NT2/D1 (cell line): ENCODE results near the gene RELN.

Experiments used
- DNase-seq: peaks from one replicate; pipeline ENCODE4 v3.0.0-alpha.2; 2011; ENCODE audit warnings: low read depth, low spot score
- H3K27me3 ChIP-seq: 2 replicates; pipeline ENCODE4 v1.6.0; 2011; ENCODE audit warnings: mild to moderate bottlenecking; ENCODE audit not compliant: insufficient read length, insufficient read depth
- H3K36me3 ChIP-seq: 2 replicates; pipeline ENCODE4 v1.6.1; 2011; ENCODE audit warnings: mild to moderate bottlenecking, low read length, mixed read lengths; ENCODE audit not compliant: insufficient read depth, insufficient read length
- H3K4me1 ChIP-seq: 2 replicates; pipeline ENCODE4 v1.5.1; 2011; ENCODE audit not compliant: insufficient read depth, insufficient read length
- H3K4me3 ChIP-seq: 2 replicates; pipeline ENCODE4 v1.5.1; 2011; ENCODE audit warnings: low read depth; ENCODE audit not compliant: insufficient read length
- H3K9ac ChIP-seq: 2 replicates; pipeline ENCODE4 v1.6.0; 2011; ENCODE audit warnings: low read depth; ENCODE audit not compliant: insufficient read length
- H3K9me3 ChIP-seq: 2 replicates; pipeline ENCODE4 v1.5.1; 2011; ENCODE audit warnings: mild to moderate bottlenecking, low read length; ENCODE audit not compliant: insufficient read depth
- SUZ12 ChIP-seq: IDR thresholded peaks from 2 replicates; pipeline ENCODE4 v1.6.1; 2011; ENCODE audit not compliant: insufficient read length, insufficient read depth; ENCODE audit errors: extremely low read depth
- YY1 ChIP-seq: IDR thresholded peaks from 2 replicates; pipeline ENCODE4 v1.6.1; 2011; ENCODE audit not compliant: insufficient read length, insufficient read depth
- ZNF274 ChIP-seq: IDR thresholded peaks from 2 replicates; pipeline ENCODE4 v1.6.1; 2011; ENCODE audit warnings: mild to moderate bottlenecking, low read depth, low read length

RELN gene

DNA sequence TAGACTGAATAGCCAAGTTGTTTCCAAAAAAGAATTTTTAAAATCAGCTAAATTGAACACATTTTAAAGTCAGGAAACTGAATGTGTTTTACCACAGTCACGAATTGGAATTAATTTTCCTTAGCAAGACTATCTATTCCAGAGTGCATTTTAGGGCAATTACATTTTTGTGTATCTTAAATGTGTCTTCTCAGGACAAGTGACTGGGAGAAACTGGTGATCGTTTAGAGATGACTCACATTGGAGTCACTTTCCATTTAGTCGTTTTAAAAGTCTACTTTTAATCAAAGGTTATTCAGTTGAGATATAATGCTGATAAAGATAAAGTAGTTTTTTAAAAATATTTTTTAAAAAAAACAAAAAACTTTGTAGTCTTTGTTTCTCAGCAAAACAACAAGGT, 351.7 kb downstream of the RELN start:
- Histone ChIP-seq H3K9me3 (no peaks in the 10 kb centered on the region), H3K27me3 (no peaks in the 10 kb centered on the region), H3K4me1 (no peaks in the 10 kb centered on the region), H3K9ac (no peak overlapping the region), H3K4me3 (no peak overlapping the region), H3K36me3 (no peaks in the 10 kb centered on the region)
- no peak for DNase-seq
- TF ChIP-seq SUZ12: no peak
- no peak for TF ChIP-seq ZNF274
- TF ChIP-seq YY1: no peak

DNA sequence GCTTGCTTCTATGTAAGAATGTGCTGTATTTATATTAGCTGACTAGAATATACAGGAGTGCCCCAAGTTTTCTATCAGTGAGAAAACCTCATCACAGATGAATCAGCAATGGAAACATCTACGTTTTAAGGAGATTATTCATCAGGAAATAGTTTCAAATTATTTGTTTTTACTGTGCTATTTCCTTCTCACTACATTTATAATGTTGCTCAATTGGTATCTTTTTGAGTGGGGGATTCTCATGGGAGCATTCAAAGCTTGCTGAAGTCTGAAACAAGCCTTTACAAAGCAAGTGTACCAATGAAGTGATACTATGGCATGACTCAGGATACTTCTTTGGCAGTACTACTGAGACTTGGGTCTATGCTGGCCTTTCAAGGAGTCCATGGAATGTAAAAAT, 352.4 kb downstream of the RELN start:
- no peak overlapping the region for H3K9ac ChIP-seq
- TF ChIP-seq ZNF274 (no peak), SUZ12 (no peak), YY1 (no peak)

DNA sequence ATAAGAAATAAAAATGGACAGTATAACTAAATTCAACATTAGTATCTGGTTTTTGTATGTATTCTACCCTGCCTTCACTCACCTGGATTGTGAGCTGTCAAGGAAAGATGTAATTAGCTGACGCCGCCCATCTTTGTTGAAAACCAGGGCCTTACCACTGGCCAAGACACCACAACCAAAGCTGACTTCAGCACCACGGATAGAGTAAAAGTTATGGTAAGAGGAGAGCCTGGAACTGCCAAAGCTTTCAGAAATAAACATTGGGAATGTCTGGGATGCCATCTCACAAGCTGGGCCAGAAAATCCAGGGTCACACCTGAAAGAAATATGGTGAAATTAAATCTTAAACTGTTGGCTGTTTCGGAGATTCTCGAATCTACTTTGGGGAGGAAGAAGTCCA, 353.3 kb downstream of the RELN start:
- H3K36me3 ChIP-seq: no peaks in the 10 kb centered on the region
- no peak overlapping the region for H3K9ac ChIP-seq
- no peaks in the 10 kb centered on the region for H3K9me3 ChIP-seq
- H3K4me3 ChIP-seq: no peak overlapping the region
- no peaks in the 10 kb centered on the region for H3K4me1 ChIP-seq
- TF ChIP-seq SUZ12 (no peak), ZNF274 (no peak), YY1 (no peak)
- no peak for DNase-seq
- H3K27me3 ChIP-seq: no peaks in the 10 kb centered on the region

More for the DNA sequence above, 352.4 kb downstream of the RELN start:
- no peak for DNase-seq
- Histone ChIP-seq H3K9me3 (no peaks in the 10 kb centered on the region), H3K4me3 (no peak overlapping the region), H3K27me3 (no peaks in the 10 kb centered on the region), H3K4me1 (no peaks in the 10 kb centered on the region), H3K36me3 (no peaks in the 10 kb centered on the region)

DNA sequence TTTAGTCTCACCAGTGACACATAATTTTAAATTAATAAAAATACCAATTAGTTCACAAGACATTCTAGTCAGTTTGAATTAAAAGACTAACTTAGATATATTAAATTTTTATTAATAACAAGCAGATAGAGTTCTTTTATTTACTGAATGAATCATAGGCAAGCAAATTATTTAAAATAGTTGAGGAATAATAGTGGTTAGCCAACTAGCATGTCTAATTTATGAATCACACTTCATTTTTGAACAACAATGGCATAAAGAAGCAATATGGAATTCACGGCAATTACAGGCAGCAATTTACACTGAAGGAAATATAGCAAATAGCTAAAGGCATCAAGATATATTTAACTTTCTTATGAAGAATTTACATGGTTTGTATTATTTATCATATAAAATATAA, 356.5 kb downstream of the RELN start:
- Histone ChIP-seq H3K4me1 (no peaks in the 10 kb centered on the region), H3K27me3 (no peaks in the 10 kb centered on the region), H3K9me3 (no peaks in the 10 kb centered on the region), H3K9ac (no peak overlapping the region), H3K4me3 (no peak overlapping the region), H3K36me3 (no peaks in the 10 kb centered on the region)
- TF ChIP-seq ZNF274 (no peak), YY1 (no peak), SUZ12 (no peak)
- no peak for DNase-seq

DNA sequence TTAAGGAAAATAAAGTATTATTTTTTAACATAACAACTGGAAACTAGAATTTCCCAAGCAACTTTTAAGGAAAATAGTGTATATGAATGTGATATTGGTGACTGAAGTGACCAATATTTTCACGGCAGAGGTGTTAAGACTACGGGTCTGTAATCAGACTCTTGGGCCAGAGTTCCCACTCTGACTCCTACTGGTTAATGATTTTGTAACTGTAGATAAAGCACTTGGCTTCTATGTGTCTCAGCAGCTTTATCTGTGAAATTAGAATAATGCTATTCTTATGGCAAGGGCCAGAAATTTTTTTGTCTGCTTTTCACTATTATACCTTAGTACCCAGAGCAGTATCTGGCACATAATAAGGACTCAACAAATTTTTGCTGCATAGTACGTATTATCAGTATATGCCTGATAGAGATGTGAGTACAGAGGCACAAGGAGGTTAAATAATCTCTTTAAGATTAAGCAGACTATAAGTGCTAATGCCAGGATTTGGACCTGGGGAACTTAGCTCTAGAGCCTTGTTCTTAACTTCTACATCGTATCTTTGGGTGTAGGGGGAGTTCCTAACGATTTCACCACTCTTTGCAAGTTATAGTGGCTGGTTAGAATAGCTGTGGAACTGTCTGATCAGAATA, 357.3 kb downstream of the RELN start:
- H3K27me3 ChIP-seq: no peaks in the 10 kb centered on the region
- no peaks in the 10 kb centered on the region for H3K36me3 ChIP-seq
- H3K9me3 ChIP-seq: no peaks in the 10 kb centered on the region
- TF ChIP-seq YY1 (no peak), ZNF274 (no peak), SUZ12 (no peak)
- H3K9ac ChIP-seq: no peak overlapping the region
- no peak for DNase-seq
- no peaks in the 10 kb centered on the region for H3K4me1 ChIP-seq
- no peak overlapping the region for H3K4me3 ChIP-seq

DNA sequence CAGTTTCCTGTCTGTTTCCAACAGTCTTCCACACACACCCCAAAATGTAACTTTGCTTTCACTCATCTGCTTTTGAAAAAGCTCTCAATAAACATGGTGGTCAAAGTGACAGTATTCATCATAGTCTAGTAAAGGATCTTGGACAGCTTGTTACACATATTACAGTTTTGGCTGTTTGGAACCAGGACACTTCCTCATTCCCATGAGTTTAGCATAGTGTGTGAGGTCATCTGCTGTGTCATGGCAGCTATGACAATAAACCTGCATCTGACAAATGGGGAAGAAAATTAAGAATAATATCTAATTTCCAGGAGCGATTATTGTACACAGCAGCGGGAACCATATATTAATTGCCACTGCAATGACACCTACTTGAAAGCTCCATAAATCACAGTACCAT, 359.1 kb downstream of the RELN start:
- no peaks in the 10 kb centered on the region for H3K27me3 ChIP-seq
- no peaks in the 10 kb centered on the region for H3K4me1 ChIP-seq
- H3K4me3 ChIP-seq: no peak overlapping the region
- H3K36me3 ChIP-seq: no peaks in the 10 kb centered on the region
- TF ChIP-seq YY1: no peak
- no peak for TF ChIP-seq SUZ12
- TF ChIP-seq ZNF274: no peak
- H3K9ac ChIP-seq: no peak overlapping the region
- DNase-seq: no peak
- no peaks in the 10 kb centered on the region for H3K9me3 ChIP-seq

DNA sequence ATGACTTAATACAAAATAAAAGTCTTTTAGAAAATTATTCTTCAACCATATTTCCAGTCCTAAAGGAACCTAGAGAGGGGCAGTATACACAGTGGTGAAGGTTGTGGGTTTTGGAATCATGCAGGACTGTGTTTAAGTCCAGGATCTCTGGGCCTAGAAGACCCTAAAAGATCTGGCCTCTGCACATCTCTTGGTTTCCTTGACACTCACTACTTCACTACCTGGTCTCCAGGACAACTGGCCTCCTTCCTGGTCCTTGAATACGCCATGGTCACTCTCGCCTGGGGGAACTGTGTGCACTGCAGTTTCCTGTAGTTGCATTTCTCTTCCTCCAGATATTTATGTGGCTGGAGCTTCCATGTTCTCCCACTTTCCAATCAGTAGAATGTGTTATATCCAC, 360.7 kb downstream of the RELN start:
- no peaks in the 10 kb centered on the region for H3K4me1 ChIP-seq
- no peak overlapping the region for H3K4me3 ChIP-seq
- no peaks in the 10 kb centered on the region for H3K9me3 ChIP-seq
- H3K27me3 ChIP-seq: no peaks in the 10 kb centered on the region
- no peak for TF ChIP-seq YY1
- no peak for TF ChIP-seq SUZ12
- TF ChIP-seq ZNF274: no peak
- H3K9ac ChIP-seq: no peak overlapping the region
- no peak for DNase-seq
- H3K36me3 ChIP-seq: no peaks in the 10 kb centered on the region

DNA sequence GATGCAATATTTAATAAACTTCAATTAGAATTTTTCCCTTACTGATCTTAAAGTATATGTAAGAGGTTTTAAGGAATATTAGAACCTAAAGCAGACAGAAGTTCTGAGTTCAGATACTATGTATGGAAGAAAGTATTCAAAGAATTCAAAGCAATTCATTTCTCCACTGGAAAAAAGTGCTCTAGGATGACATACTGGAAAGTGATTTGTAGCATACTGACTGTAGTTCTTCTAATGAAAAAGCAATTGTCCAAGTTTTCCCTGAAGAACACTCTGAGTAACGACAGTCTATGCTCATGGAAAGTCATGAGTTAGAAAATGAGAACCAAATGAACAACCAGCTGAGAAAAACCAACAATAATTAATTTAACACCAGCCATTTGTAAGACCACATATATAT, 362.7 kb downstream of the RELN start:
- no peaks in the 10 kb centered on the region for H3K4me1 ChIP-seq
- H3K9ac ChIP-seq: no peak overlapping the region
- no peak for TF ChIP-seq SUZ12
- no peak for TF ChIP-seq ZNF274
- no peak for TF ChIP-seq YY1
- H3K9me3 ChIP-seq: no peaks in the 10 kb centered on the region
- no peak for DNase-seq
- no peak overlapping the region for H3K4me3 ChIP-seq
- H3K27me3 ChIP-seq: no peaks in the 10 kb centered on the region
- H3K36me3 ChIP-seq: no peaks in the 10 kb centered on the region
